Mesenchymal stem cell (in vitro differentiated cells and primary cell): ENCODE measurements around the gene MIB2.

Experiments used
- DNase-seq: peaks from one replicate; pipeline ENCODE4 v3.0.0-alpha.2; 2013
- H2AFZ ChIP-seq: one replicate; pipeline ENCODE4 v1.6.1; 2013; ENCODE audit warnings: low read depth, mild to moderate bottlenecking, control low read depth, inconsistent platforms, low read length, moderate library complexity
- H2AK5ac ChIP-seq: 2 replicates; pipeline ENCODE4 v1.6.1; 2013; ENCODE audit warnings: low read length, moderate library complexity, mild to moderate bottlenecking, inconsistent platforms; ENCODE audit not compliant: severe bottlenecking
- H2BK120ac ChIP-seq: one replicate; pipeline ENCODE4 v1.6.1; 2013; ENCODE audit warnings: low read depth, mild to moderate bottlenecking, inconsistent platforms, low read length, moderate library complexity
- H2BK12ac ChIP-seq, 2 experiments: one replicate each; pipeline ENCODE4 v1.6.1; 2013; ENCODE audit warnings: inconsistent platforms in 2 of 2, low read length in 2 of 2, mild to moderate bottlenecking in 2 of 2, moderate library complexity in 2 of 2, control low read depth in 1 of 2
- H2BK15ac ChIP-seq: one replicate; pipeline ENCODE4 v1.6.1; 2013; ENCODE audit warnings: mild to moderate bottlenecking, low read depth, inconsistent platforms; ENCODE audit not compliant: poor library complexity, severe bottlenecking
- H2BK5ac ChIP-seq: 2 replicates; pipeline ENCODE4 v1.6.1; 2013; ENCODE audit warnings: low read depth, mild to moderate bottlenecking, low read length, control low read depth, inconsistent platforms; ENCODE audit not compliant: poor library complexity, severe bottlenecking
- H3K14ac ChIP-seq, 2 experiments: one replicate each; pipeline ENCODE4 v1.6.1; 2013; ENCODE audit warnings: inconsistent platforms in 2 of 2, low read length in 2 of 2, control low read depth in 1 of 2, mild to moderate bottlenecking in 1 of 2, moderate library complexity in 1 of 2
- H3K18ac ChIP-seq, 2 experiments: one replicate each; pipeline ENCODE4 v1.6.1; 2013; ENCODE audit warnings: inconsistent platforms in 2 of 2, low read length in 2 of 2, control low read depth in 1 of 2, low read depth in 1 of 2, mild to moderate bottlenecking in 1 of 2
- H3K23ac ChIP-seq, 2 experiments: one replicate each; pipeline ENCODE4 v1.6.1; 2013; ENCODE audit warnings: inconsistent platforms in 2 of 2, low read length in 2 of 2, mild to moderate bottlenecking in 2 of 2, moderate library complexity in 2 of 2, control low read depth in 1 of 2
- H3K27ac ChIP-seq: 2 replicates; pipeline ENCODE4 v1.5.1; 2013; ENCODE audit warnings: mild to moderate bottlenecking, moderate library complexity, low read length, control low read depth, inconsistent platforms; ENCODE audit not compliant: poor library complexity, severe bottlenecking
- H3K27me3 ChIP-seq, 2 experiments: 2 replicates each; pipeline versions ENCODE4 v1.6.1 to v1.7.0; 2013; ENCODE audit warnings: low read length in 2 of 2, mild to moderate bottlenecking in 2 of 2, moderate library complexity in 2 of 2, control low read depth in 1 of 2, inconsistent platforms in 1 of 2; ENCODE audit not compliant: control insufficient read depth in 1 of 2, insufficient read depth in 1 of 2
- H3K36me3 ChIP-seq, 2 experiments: 2 replicates each; pipeline versions ENCODE4 v1.6.1 to v1.7.0; 2013; ENCODE audit warnings: low read length in 2 of 2, control low read depth in 1 of 2, inconsistent platforms in 1 of 2, low read depth in 1 of 2, mild to moderate bottlenecking in 1 of 2; ENCODE audit not compliant: insufficient read depth in 2 of 2, control insufficient read depth in 1 of 2
- H3K4ac ChIP-seq, 2 experiments: one replicate each; pipeline ENCODE4 v1.6.1; 2013; ENCODE audit warnings: inconsistent platforms in 2 of 2, low read length in 2 of 2, mild to moderate bottlenecking in 2 of 2, moderate library complexity in 2 of 2, control low read depth in 1 of 2, low read depth in 1 of 2
- H3K4me1 ChIP-seq: 2 replicates; pipeline ENCODE4 v1.6.1; 2013; ENCODE audit warnings: low read depth, low read length, control low read depth; ENCODE audit not compliant: control insufficient read depth, insufficient read depth
- H3K4me2 ChIP-seq: 2 replicates; pipeline ENCODE4 v1.6.1; 2013; ENCODE audit warnings: low read length, mild to moderate bottlenecking, inconsistent platforms; ENCODE audit not compliant: poor library complexity, severe bottlenecking
- H3K4me3 ChIP-seq, 2 experiments: 2 replicates each; pipeline versions ENCODE4 v1.5.1 to v1.7.0; 2013; ENCODE audit warnings: low read length in 2 of 2, mild to moderate bottlenecking in 2 of 2, control low read depth in 1 of 2, low read depth in 1 of 2; ENCODE audit not compliant: insufficient read depth in 1 of 2
- H3K79me1 ChIP-seq: replicated peaks from 2 replicates; pipeline ENCODE4 v1.6.1; 2013; ENCODE audit warnings: mild to moderate bottlenecking, control low read depth, low read length, inconsistent platforms; ENCODE audit not compliant: poor library complexity, severe bottlenecking
- H3K9ac ChIP-seq: 2 replicates; pipeline ENCODE4 v1.7.0; 2013; ENCODE audit warnings: mild to moderate bottlenecking, low read length, moderate library complexity
- H3K9me3 ChIP-seq: 2 replicates; pipeline ENCODE4 v1.7.0; 2013; ENCODE audit warnings: mild to moderate bottlenecking, low read length; ENCODE audit not compliant: control insufficient read depth
- H4K8ac ChIP-seq: one replicate; pipeline ENCODE4 v1.6.1; 2013; ENCODE audit warnings: inconsistent platforms, mild to moderate bottlenecking, low read length, moderate library complexity
- H4K91ac ChIP-seq: one replicate; pipeline ENCODE4 v1.6.1; 2013; ENCODE audit warnings: mild to moderate bottlenecking, low read length, inconsistent platforms
- WGBS: methylation state at CpG from one replicate; pipeline ENCODE4 v1.1.7; 2013; ENCODE audit warnings: mixed read lengths; 5-methylcytosine and 5-hydroxymethylcytosine counted together

The MIB2 gene

GRCh38 chr1:1677718-1678580 is 62.6 kb downstream of the MIB2 start:
- no peaks in the 10 kb centered on the region for H3K9me3 ChIP-seq
- H3K27ac ChIP-seq, result no peak overlapping the region
- peaks cover 25% of the 10 kb centered on the region for H3K4me1 ChIP-seq
- H3K9ac ChIP-seq, result no peak overlapping the region
- H2BK15ac ChIP-seq, result no peak overlapping the region
- no peak overlapping the region for H4K8ac ChIP-seq
- no peak overlapping the region for H3K4ac ChIP-seq
- H3K36me3 ChIP-seq, result peaks cover 8 to 28% of the 10 kb centered on the region in 2 experiments
- no peak overlapping the region for H2AK5ac ChIP-seq
- H3K79me1 ChIP-seq, result peaks cover 33% of the 10 kb centered on the region
- no peak overlapping the region for H4K91ac ChIP-seq
- no peak overlapping the region for H3K4me2 ChIP-seq
- WGBS, result 87% methylated on average over 39 of the region's 39 CpGs
- no peak overlapping the region for H3K4me3 ChIP-seq
- H2BK12ac ChIP-seq, result no peak overlapping the region
- H3K23ac ChIP-seq, result no peak overlapping the region
- H3K14ac ChIP-seq, result peak overlapping the region in 1 of 2 experiments; percentile 9
- no peak overlapping the region for H2BK5ac ChIP-seq
- H2BK120ac ChIP-seq, result no peak overlapping the region
- no peaks in the 10 kb centered on the region for H3K27me3 ChIP-seq
- H2AFZ ChIP-seq, result no peak overlapping the region
- no peak for DNase-seq
- no peak overlapping the region for H3K18ac ChIP-seq

- Histone ChIP-seq H3K23ac (no peak overlapping the region), H4K8ac (no peak overlapping the region), H3K14ac (peak overlapping the region in 1 of 2 experiments; percentile 9), H2BK120ac (no peak overlapping the region), H2BK15ac (no peak overlapping the region), H2AFZ (no peak overlapping the region), H3K4me3 (no peak overlapping the region), H3K4me2 (no peak overlapping the region), H4K91ac (no peak overlapping the region), H3K27me3 (no peaks in the 10 kb centered on the region), H3K36me3 (peaks cover 9 to 36% of the 10 kb centered on the region in 2 experiments), H3K9me3 (no peaks in the 10 kb centered on the region), H3K79me1 (peaks cover 35% of the 10 kb centered on the region), H3K9ac (no peak overlapping the region), H3K27ac (no peak overlapping the region), H2AK5ac (peak overlapping the region; percentile 27), H3K4ac (no peak overlapping the region), H2BK5ac (no peak overlapping the region), H2BK12ac (no peak overlapping the region), H3K18ac (no peak overlapping the region), H3K4me1 (peaks cover 25% of the 10 kb centered on the region)
- 84% methylated on average over 24 of the region's 24 CpGs for WGBS
- no peak for DNase-seq
Measured at GRCh38 chr1:1678581-1679380, 63.5 kb downstream of the MIB2 start.
